Endothelial cell of hepatic sinusoid (primary cell): ENCODE results near the gene BTNL9.
"Not testable (repeated sequence)": the region's sequence is repeated elsewhere in the genome, so short reads cannot be mapped to it uniquely, and the experiment has no call there.

Experiments
- in situ Hi-C: cut with HindIII; loops from 2 replicates; pipeline ENCODE4 v1.10.0; 2017; ENCODE audit warnings: low sequenced_read_pairs

The BTNL9 gene

DNA sequence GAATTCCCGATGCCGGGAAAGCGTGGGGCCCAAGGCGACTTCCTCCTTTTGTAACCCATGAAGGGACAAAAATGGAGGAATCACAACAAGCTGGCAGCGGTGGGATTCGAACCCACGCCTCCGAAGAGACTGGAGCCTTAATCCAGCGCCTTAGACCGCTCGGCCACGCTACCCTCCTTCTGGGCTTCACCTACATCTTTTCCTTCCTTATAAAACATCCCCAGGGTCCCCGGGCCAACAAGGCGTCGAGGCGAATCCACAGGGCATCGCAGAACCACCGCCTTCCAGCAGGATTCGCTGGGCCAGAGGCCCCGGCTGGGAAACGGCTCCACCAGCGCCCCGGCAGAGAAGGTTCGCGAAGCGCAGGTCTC is 57.3 kb downstream of the BTNL9 start:
- in situ Hi-C loops: not testable (repeated sequence)

DNA sequence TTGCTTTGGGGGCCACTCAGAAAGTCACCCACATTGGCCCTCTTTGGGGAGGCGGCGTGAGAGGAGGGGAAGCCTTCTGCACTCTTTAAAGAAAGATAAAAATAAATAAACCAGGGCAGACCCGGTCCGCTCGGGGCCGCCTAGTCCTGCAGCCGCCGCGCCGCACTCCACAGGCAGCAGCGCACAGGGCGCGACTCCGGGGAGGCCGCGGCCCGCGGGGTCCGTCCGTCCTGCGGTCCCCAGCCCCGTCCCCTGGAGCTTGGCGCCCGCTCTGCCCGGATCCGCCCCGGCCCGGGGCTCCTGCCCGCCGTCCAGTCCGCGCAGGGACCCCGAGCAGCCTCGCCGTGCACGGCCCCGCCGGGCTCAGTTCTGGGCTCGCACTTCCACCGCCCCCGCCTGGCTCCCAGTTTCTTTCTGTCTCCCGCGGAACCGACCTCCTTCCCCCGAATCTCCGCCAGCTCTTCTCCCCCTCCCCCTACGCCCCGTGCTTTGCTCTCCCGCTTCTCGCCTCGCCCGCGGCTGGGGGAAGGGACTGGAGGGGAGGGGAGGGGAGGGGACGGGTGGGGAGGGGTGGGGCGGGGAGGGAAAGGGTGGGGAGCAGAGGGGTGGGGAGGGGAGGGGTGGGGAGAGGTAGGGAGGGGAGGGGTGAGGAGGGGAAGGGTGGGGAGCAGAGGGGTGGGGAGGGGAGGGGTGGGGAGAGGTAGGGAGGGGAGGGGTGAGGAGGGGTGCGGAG is 57.9 kb downstream of the BTNL9 start:
- in situ Hi-C loops: not testable (repeated sequence)

DNA sequence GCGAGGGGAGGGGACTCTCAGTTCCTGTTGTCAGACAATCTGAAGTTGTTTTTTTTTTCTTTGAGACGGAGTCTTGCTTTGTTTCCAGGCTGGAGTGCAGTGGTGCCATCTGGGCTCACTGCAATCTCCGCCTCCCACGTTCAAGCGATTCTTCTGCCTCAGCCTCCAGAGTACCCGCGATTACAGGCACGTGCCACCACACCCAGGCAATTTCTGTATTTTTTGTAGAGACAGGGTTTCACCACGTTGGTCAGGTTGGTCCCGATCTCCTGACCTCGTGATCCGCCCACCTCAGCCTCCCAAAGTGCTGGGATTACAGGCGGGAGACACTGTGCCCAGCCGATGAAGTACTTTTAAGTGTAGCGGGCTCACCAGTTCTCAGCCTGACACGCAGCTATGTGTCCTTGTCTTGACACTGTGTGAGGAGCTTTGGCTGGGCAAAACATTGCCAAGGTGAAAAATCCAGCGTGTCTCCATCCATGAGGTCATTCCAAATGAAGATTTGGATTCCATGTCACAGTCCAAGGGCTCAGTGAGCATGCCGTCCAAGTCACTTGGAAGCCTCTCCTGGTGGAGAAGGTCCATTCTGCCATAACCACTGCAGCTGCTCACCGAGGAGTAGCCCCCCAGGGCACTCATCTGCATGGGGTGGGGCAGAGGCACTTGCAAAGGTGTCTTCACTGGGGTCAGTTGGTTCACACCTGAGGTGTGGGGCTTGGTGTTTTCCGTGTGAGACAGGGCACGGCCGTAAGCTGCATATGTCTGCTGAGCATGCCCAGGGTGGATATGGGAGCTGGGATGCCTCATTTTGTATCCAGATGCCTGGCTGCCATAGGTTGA is 58.9 kb downstream of the BTNL9 start:
- in situ Hi-C loops: no loop called here

DNA sequence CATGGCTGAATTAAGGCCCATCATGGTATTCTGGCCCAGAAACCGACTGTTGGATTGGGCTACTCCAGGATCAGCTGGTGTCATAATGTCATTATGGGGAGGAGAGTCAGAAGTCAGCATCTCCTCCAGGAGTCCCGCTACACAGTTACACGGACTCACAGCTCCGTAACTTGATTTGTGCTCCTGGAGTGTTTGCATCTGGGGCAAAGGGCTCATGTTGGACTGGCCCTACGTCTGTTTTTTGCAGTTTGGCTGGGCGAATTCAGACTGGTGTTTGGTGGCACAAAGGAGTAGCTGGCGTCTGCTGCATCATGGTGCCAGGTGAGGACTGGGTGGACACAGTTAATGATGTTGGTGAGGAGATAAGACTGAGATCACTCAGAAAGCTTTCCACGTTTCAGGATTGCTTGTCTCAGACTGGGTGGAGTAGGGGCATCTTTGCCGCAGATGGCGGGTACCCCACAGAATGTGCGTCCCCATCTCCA is 59.6 kb downstream of the BTNL9 start:
- in situ Hi-C loops: no loop called here

DNA sequence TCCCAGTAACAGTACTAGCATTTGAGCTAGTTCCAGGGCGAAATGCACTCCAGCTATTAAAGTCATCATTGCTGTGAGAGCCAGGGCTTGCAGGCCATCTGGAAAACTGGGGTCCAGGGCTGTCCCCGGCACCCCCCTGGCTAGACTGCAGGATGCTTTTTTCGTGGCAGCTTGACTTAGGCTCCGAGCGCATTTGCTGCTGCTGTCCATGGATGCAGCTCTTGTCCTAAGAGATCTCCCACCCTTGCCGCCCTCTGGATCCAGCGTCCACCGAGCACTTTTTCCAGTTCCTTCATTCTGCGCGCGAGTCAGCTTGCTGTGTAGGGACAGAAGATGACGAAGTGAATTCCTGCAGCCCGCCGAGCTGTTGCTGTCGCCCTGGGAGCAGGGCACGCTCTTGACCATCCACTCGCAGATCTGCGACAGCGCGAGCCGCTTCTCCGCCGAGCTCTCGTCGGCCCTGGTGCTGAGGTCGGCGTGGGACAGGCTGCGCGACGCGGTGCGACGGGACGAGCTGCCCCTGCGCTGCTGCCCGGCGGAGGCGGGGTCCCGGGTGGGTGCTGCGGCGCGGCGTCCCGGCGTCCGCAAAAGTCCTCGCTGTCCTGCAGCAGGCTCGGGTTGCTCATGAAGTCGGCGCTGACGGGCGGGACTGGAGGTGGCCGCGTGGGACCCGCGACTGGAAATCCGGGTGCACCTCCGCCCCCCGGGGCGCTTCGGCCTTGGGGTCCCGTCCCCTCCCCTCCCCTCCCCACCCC is 60.2 kb downstream of the BTNL9 start:
- in situ Hi-C loops: no loop called here

DNA sequence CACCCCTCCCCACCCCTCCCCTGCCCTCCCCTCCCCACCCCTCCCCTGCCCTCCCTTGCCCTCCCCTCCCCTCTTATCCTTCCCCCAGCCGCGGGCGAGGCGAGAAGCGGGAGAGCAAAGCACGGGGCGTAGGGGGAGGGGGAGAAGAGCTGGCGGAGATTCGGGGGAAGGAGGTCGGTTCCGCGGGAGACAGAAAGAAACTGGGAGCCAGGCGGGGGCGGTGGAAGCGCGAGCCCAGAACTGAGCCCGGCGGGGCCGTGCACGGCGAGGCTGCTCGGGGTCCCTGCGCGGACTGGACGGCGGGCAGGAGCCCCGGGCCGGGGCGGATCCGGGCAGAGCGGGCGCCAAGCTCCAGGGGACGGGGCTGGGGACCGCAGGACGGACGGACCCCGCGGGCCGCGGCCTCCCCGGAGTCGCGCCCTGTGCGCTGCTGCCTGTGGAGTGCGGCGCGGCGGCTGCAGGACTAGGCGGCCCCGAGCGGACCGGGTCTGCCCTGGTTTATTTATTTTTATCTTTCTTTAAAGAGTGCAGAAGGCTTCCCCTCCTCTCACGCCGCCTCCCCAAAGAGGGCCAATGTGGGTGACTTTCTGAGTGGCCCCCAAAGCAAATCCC is 61.1 kb downstream of the BTNL9 start:
- in situ Hi-C loops: not testable (repeated sequence)

DNA sequence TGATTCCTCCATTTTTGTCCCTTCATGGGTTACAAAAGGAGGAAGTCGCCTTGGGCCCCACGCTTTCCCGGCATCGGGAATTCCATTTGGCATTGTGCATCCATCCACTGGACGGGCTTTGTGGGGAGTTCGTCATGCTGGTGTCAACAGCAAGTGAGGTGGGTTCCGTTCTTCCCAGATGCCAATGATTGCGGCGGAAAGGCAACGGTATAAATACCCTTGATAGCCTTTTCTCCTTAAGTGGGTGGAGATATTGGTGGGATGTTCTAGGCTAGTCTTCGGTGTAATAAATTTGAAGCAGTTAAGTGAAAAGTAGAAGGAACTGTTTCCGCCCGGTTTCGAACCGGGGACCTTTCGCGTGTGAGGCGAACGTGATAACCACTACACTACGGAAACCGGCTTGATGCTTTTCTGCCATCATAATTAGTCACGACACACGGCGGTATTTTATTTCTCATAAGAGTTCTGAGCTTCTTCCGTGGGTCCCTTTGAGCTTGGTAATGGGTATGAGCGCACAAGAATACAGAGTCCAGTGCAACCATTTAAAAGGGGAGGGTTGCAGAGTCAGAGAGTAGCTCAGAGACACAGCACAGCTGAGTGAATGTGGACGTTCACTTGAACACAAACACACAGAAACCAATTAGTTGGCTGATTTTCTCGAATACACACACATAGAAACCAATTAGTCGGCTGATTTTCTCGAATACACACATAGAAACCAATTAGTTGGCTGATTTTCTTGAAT is 62.0 kb downstream of the BTNL9 start:
- in situ Hi-C loops: not testable (repeated sequence)

DNA sequence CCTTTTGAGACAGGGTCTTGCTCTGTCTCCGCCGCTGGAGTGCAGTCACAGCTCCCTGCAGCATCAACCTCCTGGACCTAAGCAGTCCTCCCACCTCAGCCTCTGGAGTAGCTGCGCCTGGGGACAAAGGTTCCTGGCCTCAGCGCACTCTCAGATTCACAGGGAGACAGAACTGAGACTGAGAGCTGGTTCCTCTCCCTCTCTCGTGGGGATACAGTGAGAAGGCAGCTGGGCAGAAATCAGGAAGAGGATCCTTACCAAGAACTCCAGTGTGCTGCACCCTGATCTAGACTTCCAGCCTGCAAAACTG is 64.1 kb downstream of the BTNL9 start:
- in situ Hi-C loops: not testable (repeated sequence)

DNA sequence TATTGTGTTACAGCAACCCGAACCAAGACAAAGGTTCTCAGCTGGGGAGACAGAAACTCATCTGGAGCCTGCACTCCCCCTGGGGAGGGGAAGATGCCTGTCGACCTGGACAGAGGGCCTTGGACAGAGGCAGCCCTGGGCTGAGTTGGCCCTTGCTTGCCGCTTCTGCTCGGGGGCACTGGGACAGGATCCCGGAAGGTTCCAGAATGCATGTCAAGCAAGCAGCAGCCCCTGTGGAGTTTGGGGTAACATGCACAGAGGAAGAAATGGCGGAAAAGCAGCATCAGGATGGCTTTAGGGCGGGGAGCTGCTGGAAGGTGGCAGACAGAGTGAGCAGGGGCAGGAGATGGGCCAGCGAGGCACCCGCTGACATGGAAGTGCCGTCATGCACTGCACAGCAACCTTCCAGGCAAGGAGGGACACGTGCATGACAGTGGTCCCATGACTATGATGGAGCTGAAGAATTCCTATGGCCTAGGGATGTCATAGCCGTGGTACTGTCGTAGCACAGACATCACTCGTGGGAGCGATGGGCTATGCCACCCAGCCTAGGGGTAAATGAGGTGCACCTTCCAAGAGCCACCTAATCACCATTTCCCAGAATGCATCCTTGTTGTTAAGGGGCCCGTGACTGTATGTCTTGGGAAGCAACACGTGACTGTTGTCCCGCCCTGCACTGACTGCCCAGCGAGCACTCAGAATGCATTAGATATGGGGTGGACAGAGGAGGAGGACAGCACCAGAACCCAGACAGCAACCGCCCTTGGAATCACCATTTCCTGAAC is 64.7 kb downstream of the BTNL9 start:
- in situ Hi-C loops: not testable (repeated sequence)

DNA sequence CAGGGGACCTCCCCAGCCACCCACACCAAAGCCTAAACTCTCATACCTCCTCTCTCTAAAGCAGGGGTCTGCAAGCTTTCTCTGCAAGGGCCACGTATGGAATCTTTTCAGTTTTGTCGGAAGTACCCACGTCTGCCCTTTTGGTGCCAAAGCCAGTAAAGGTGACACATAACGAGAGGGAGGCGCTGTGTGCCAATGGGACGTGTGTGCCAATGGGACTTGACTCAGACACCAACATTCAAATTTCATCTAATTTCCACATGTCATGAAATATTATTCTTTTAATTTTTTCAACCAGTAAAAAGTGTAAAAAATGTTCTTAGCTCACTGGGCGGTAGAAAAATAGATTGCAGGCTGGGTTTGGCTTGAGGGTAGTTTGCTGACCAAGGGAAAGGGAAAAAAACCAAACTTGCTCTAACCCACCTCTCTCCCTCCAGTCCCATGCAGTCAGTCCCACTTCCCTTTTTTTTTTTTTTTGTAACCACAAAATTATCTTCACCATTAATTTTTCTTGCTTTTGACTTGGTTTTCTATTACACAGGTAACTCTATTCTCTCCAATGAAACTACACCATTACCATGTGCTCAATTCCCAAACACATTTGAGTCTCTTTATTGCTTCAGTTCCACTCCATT is 65.4 kb downstream of the BTNL9 start:
- in situ Hi-C loops: no loop called here

DNA sequence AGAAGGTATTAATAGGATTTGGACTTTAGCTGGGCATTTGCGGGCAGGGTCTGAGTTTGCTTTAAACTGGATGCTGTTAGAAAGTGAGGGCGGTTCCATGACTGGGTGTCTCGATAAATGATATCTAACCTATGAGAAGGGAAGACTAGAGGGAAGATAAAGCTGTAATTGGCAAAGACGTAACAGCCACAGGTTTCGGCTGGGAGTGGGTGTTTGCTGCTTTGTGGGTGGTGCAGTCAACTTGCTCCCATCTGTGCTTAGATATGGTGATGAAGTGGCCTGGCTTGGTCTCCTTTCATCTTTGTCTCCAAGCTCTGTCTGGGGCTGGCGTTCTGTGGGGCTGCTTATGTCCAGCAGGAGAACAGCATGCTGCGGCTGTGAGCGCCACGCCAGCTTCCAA is 67.6 kb downstream of the BTNL9 start:
- in situ Hi-C loops: no loop called here

DNA sequence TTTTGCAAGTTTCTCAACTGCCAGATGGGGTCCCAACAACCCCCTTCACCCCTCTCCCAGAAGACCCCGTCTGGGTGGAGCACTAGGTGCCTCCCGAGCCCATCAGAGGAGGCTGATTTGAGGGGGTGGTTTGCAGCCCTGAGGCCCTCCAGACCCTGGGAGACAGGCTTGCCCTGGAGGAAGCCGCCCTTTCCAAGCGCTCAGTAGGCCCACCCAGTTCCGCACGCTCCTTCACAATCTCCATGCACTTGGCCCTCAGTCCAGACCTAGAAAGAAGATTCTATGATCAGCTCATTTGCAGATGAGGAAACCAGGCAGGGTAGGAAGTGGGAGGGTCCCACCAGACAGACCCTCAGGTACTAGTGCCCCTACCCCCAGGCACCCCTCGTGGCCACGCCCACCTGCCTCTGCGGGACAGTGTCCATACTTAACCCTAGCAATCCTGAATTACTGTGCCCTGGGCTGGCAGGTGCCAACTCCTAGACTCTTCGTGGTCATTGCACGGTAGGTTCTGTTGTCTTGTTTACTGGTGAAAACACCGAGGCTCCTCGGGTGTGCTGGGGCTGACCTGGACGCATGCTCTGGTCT is 68.6 kb downstream of the BTNL9 start:
- in situ Hi-C loops: no loop called here

DNA sequence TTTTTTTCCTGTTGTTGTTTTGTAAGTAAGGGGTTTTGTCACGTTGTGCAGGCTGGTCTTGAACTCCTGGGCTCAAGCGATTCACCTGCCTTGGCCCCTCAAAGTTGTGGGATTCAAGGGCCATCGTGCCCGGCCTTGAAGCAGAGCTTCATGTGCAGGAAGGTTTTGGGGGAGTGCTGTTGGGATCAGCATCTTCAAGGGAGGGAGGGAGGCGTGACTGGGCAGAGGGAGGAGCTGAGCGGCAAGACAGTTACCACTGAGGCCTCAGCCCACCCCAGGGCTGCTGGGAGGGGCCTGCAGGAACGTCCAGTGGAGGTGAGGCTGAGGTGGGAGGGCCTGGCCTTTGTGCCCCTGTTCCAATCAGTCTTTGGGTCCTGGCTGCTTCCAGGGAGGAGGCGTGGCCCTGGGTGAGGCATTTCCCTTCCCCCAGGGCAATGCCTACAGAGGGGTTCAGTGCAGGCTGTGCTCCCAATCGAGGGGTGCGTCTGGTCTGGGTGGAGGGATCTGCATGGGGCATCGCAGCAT is 69.5 kb downstream of the BTNL9 start:
- in situ Hi-C loops: no loop called here

DNA sequence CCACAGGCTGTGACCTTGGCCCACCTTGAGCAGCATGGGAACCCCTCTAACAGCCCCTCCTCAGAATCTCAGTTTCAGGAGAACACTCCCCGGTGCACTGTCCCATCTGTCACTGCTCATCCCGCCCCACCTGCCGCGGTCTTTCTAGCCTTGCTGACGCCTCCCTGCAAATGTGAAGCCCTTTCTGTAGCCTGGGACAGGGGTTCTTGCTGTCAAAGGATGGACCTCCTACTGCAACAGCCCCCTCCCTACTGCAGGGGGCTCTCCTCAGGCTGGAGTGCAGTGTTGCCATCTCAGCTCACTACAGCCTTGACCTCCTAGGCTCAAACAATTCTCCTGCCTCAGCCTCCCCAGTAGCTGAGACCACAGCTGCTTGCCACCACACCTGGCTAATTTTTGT is 70.9 kb downstream of the BTNL9 start:
- in situ Hi-C loops: no loop called here
